RWPE1 (cell line): ENCODE results near the gene DAGLA.

Experiments
- CTCF ChIA-PET: fragments of 350-600 bp; sonication (Branson Sonifier 250); formaldehyde crosslinking; extraction: SDS; loops from one replicate; lab custom pipeline; 2021; lab: Yijun Ruan, JAX
- POLR2A ChIA-PET: fragments of 400-600 bp; formaldehyde crosslinking; extraction: SDS; loops from one replicate; lab custom pipeline; 2020; ENCODE audit warnings: antibody characterized with exemption; ENCODE audit not compliant: low non-redundant PET; lab: Yijun Ruan, JAX
- DNase-seq: peaks from one replicate; pipeline ENCODE4 v3.0.0; 2012; ENCODE audit warnings: low spot score
- H3K27ac ChIP-seq: fragments of 450-650 bp; 2 replicates; pipeline ENCODE4 v1.5.1; 2017
- TF ChIP-seq, protein P1 (sequence below): fragments of 450-650 bp; conservative IDR thresholded peaks from 2 replicates; pipeline ENCODE4 v1.5.1; 2017; ENCODE audit warnings: low read depth, mild to moderate bottlenecking

The DAGLA gene

DNA sequence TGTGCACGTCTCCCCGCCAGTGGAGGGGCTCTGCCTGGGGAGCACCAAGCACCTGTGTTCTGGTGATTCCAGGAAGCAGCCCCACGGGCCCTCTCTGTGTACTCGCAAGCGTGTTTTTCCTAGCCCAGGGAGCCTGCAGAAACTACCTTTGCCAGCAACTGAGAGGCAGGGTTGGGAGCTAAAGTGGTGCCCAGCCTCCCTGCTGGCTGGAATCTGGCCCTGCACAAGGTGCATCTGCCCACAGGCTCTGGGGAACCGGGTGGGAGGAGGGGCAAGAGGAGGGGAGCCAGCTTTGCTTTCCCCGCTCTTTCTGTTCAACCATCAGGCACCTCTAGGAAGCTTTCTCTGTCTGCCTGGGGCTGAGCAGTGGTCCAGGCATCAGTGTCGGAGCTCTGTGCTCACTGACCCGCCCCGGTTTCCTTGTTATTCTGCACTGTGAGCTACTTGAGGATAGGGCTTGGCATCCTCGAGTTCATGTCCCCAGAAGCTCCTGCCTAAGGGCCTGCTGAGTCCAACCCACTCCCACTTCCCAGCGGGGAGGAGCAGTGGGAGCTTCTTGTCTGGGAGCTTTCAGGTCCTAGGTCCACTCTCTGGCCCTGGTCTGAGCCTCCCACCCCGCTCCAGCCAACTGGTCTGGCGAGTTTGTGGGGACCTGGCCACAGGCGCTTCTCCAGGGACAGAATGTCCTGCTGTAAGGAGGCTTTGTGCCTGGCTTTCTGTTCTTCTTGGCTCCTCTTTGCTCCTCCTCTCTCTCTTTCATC lies 14.9 kb downstream of the DAGLA start:
- no peak for DNase-seq
- POLR2A ChIA-PET = no interaction called here
- CTCF ChIA-PET = interaction anchor here (0.6 to 1.4 kb wide), 5 partner anchors 9 to 58 kb away, joined by 3 to 6 read pairs (median 4); no protein-coding TSS in a partner anchor
- TF ChIP-seq, protein P1, sequence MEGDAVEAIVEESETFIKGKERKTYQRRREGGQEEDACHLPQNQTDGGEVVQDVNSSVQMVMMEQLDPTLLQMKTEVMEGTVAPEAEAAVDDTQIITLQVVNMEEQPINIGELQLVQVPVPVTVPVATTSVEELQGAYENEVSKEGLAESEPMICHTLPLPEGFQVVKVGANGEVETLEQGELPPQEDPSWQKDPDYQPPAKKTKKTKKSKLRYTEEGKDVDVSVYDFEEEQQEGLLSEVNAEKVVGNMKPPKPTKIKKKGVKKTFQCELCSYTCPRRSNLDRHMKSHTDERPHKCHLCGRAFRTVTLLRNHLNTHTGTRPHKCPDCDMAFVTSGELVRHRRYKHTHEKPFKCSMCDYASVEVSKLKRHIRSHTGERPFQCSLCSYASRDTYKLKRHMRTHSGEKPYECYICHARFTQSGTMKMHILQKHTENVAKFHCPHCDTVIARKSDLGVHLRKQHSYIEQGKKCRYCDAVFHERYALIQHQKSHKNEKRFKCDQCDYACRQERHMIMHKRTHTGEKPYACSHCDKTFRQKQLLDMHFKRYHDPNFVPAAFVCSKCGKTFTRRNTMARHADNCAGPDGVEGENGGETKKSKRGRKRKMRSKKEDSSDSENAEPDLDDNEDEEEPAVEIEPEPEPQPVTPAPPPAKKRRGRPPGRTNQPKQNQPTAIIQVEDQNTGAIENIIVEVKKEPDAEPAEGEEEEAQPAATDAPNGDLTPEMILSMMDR = no peak
- peak overlapping the region; percentile 96 for H3K27ac ChIP-seq

DNA sequence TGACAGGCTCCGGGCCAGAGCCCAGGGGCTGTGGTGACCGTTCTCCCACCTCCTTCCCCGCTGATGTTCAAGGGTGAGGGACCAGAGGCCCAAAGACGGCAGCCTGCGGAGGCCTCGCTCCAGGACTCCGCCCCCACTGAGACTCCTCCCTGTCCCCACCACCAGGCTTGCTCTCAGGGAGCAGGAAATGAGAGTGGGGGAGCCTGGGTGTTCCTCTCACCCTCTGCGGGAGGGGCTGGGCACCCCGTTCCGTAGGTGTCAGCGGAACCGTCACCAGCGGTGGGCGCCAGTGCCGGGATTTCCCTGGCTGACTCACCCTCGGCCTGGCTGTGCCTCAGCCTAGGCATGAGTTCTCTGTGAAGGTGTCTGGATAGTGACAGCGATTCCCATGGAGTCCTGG lies 15.7 kb downstream of the DAGLA start:
- DNase-seq = peak; percentile 83
- TF ChIP-seq, protein P1 = no peak; the same call in 1 of the 2 replicates
- ChIA-PET CTCF (interaction anchor here (1.4 kb wide), 1 partner anchor 15 kb away, joined by 6 read pairs; no protein-coding TSS in a partner anchor), POLR2A (no interaction called here)
- H3K27ac ChIP-seq = peak overlapping the region; percentile 96

DNA sequence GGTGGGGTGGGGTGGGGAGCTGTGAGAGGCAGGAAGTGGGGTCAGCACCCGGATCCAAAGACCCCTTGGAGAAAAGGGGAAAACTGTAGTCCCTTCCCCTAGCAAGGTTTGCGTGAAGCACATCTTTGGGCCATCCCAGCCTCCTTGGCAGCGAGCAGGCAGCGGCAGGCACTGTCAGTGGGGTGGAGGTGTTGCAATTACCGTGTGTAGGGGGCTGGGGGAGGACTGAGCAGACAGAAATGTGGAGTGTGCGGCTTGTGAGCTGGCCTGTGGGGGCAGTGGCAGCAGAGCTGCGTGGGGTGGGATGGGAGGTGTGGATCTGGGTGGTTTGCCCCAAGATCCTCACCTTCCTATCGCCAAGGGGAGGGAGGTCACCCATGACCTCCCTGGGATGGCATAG lies 16.4 kb downstream of the DAGLA start:
- ChIA-PET CTCF (interaction anchor here (0.8 kb wide), 1 partner anchor 19 kb away, joined by 4 read pairs; no protein-coding TSS in a partner anchor), POLR2A (no interaction called here)
- H3K27ac ChIP-seq = peak overlapping the region; percentile 96
- TF ChIP-seq, protein P1 = no peak
- peak; percentile 34 for DNase-seq

DNA sequence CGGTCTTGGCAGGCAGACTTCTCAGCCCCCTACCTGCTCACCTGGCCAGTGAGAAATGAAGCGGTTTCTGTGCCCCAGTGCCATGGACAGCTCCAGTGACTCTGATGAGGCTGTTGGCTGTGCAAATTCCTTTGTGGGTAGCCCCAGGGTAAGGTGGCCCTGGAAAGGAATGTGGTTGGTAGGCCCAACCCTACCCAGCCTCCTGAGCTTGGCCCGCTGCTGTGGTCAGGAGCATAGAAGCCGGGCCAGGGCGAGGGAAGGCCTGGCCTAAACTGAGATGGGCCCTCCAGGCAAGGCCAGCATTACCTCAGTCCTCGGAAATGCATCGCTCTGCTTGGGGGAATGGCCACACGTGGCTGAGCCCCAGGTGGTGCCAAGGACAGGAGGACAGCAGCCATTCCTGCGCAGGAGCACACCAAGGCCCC lies 16.9 kb downstream of the DAGLA start:
- peak; percentile 82 for DNase-seq
- ChIA-PET CTCF (interaction anchor here (0.8 kb wide), 1 partner anchor 19 kb away, joined by 4 read pairs; no protein-coding TSS in a partner anchor), POLR2A (no interaction called here)
- H3K27ac ChIP-seq = peak overlapping the region; percentile 96
- TF ChIP-seq, protein P1 = no peak

DNA sequence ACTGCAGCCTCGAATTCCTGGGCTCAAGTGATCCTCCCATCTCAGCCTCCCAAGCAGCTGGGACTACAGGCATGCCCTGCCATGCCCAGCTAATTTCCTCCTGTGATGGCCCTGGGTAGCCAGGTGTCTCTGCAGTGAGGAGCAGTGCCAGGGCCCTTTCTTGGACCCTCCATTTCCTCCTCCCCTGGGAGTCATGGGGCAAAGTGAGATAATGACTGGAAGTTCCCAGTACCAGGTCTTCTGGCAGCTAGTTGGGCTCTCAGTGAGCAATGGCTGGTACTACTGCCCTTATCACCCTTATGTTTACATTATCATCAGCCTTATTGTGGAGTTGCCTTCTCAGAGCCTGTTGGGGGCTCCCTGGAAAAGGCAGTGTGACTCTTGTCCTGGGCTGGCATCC lies 17.6 kb downstream of the DAGLA start:
- TF ChIP-seq, protein P1 = no peak
- POLR2A ChIA-PET = no interaction called here
- CTCF ChIA-PET = interaction anchor here (0.6 to 3.3 kb wide), 2 partner anchors 36 to 410 kb away, joined by 3 to 13 read pairs; no protein-coding TSS in a partner anchor
- H3K27ac ChIP-seq = peak overlapping the region; percentile 96
- no peak for DNase-seq

DNA sequence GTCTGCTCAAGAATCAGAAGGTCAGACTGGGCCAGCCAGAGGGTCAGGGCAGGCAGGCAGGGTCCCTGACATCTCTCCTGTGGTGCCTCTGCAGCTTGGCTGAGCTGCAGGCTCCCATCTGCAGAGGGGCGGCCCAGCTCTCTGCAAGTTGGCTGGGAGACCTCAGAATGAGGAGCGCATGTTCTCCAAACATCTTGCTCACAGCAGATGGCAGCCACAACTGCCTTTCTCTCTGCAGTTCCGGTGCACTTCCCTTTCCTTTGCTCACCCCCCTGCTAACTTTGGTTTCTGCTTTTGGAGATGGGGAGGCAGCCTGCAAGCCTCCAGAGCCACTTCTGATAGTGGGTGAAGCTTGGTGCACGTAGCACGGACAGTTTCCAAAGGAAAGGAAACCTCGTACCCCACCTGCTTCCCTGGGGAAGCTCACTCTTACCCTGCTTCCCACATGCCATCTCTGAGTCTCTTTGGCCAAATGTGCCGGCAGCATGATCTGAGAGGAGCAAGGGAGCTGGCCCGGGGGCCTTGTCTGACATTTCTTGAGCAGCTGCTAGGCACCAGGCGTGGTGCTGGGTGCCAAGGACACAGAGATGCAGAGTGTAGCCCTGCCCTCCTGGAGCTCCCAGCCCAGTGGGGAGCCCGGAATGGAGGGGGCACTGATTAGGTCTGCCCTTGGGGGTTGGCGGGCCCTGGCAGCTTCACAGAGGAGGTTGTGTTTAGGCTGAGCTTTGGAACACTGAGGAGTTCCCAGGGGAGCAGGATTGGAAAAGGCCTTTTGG lies 18.2 kb downstream of the DAGLA start:
- H3K27ac ChIP-seq = peak overlapping the region; percentile 96
- DNase-seq = no peak
- ChIA-PET POLR2A (no interaction called here), CTCF (interaction anchor here (0.6 to 3.3 kb wide), 2 partner anchors 35 to 410 kb away, joined by 3 to 13 read pairs; no protein-coding TSS in a partner anchor)
- TF ChIP-seq, protein P1 = no peak
